ENCODE results near the gene CMBL.

DNA sequence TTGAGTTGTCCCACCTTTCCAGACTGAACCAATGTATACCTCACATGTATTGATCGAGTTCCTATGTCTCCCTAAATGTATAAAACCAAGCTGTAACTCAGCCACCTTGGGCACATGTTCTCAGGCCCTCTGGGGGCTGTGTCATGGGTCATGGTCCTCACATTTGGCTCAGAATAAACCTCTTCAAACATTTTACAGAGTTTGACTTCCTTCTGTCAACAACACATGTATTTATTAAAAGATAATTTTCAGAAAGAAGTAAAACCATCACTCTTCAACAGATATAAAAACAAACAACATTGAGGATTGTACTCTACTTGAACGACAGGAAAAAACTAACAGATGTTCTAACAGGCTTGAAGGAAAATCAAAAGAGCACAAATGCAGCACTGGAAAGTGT lies 4.5 kb downstream of the CMBL start:
- TF ChIP-seq CTCF (conservative IDR thresholded peaks at IDR 0.05; ENCODE audit: low read length) (no peak), EZH2phosphoT487 (IDR thresholded peaks at IDR 0.05; ENCODE audit: borderline replicate concordance, low read depth, low read length) (no peak)
